GM19238 (cell line): ENCODE data around the gene CYP3A4.
"Not testable (repeated sequence)": the region's sequence is repeated elsewhere in the genome, so short reads cannot be mapped to it uniquely, and the experiment has no call there.

Source experiments
- DNase-seq: peaks from one replicate; pipeline ENCODE4 v3.0.0; 2011; ENCODE audit warnings: low spot score; ENCODE audit not compliant: insufficient read length

CYP3A4 gene

GRCh38 chr7:99723201-99723600, 60.8 kb downstream of the CYP3A4 start:
- DNase-seq: not testable (repeated sequence)

DNA sequence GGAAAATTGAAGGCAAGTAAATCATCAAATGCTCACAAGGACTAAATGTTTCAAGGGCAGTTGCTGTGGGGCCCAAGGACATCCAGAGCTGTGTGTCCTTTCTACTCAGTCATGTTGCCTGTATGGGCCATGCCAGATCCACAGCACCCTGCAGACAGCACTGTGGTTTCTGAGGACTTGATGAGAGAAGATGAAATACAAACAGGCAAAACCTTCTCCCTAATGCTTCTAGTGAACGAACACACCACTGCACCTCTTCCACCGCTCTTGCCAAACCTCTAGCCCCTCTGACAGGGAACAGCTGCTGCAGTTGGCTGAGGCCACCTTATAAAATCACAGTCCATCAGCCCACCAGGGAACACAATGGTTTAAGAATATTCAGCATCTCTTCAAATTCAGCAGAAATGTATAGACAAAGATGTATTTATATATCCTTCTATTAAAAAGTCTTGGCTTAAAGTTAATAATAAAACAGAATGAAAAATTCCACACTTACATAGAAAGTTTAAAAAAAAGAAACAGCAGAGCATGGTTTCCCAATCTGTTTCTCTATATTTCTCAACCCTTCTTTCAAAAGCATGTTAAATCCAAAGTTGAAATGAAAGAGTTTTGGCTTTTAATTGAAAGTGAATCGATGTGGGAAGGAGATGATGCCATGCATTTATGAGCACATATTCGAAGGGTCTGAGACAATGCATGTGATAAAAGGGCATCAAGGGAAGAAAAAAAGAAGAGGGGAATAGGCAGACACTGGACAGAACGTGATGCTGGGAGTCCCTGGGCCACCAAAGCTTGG, 63.0 kb downstream of the CYP3A4 start:
- no peak for DNase-seq

DNA sequence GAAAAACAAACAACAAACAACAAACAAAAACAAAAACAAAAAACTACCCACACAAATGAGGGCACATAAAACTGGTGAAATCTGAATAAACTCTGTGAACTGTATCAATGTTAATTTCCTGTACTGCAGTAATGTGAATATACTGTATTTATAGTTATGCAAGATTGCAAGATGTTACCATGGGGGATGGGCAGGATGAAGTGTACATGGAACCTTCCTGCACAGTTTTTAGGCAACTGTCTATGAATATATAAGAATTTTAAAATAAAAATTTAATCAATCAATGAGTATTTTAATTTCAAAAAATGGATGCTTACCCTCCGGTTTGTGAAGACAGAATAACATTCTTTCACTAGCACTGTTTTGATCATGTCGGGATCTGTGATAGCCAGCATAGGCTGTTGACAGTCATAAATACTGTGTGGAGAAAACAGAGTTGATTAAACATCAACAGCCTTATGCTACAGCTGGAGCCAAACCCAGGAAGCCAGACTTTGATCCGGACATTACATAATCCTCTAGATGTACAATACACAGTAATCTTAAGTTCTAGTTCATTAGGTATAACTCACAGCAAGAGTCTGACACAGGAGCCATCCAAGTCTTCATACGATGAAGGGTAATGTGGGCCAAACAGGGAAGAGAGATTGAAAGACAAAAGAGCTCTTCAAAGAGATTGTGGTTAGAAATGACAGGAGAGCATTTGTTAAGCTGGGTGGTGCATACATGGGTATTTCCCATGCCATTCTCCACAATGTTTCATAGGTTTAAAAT, 63.8 kb downstream of the CYP3A4 start:
- DNase-seq: no peak

- DNase-seq: no peak
Observed at GRCh38 chr7:99713995-99714570, 69.9 kb downstream of the CYP3A4 start.

DNA sequence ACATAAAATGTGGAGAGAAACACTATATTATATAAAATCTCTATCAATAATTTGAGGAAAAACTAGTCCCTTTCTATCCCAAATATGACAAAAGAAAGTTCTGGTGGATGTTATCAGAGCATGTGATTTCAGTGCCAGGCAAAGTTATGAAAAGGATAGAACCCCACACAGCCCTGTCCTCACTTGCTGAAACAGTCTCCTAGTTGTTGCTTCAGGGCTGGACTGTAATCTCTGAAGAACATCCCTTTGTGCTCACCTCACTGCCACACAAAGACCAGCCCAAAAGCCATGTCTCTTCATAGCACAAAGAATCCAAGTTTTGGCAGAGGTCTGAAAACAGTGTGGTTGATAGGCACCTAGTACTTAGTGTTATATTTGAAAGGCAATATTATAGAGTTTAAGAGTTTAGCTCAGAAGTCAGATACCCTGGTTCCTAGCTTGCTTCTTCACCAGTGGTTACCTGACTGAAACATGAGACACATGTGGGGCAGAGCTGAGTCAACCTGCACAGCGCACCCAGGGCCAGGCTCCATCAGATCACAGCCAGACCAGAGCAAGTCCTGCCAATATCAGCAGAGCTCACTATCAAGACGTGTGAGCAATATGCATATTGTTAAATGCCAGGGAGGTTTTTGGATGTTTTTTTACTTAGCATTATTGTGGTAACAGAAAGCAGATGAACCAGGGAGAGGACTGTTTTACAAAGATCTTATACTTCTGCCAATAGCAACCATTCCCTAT, 74.0 kb downstream of the CYP3A4 start:
- DNase-seq: no peak

DNA sequence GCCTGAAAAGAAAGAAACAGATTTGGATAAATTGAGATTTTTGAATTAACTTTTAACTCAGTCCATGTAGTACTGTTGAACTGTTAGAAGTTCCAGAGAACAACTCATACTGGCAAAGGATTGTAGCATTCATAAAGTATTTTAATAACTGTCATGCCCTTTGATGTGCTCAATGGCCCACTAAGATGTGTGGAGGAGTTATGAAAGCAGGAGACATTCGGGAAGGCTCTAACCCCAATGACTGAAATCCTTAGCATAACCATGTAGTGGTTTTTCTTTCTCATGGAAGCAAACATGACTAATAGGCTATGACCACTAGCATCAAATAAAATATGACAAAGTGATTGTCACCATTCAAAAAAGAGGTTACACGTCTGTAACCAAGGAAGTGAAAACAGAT, 74.7 kb downstream of the CYP3A4 start:
- no peak for DNase-seq

- no peak for DNase-seq
Observed at GRCh38 chr7:99707096-99707495, 76.9 kb downstream of the CYP3A4 start.
